HEK293T (cell line): ENCODE measurements around the gene MBL2.

ENCODE experiments used
- CTCF ChIA-PET: fragments of 350-600 bp; formaldehyde crosslinking; extraction: SDS; loops from one replicate; lab custom pipeline; 2021; ENCODE audit warnings: antibody characterized with exemption, inconsistent platforms; lab: Yijun Ruan, JAX
- POLR2A ChIA-PET: fragments of 350-600 bp; formaldehyde crosslinking; extraction: SDS; loops from one replicate; lab custom pipeline; 2020; ENCODE audit warnings: antibody characterized with exemption, inconsistent platforms; lab: Yijun Ruan, JAX
- DNase-seq: peaks from one replicate; pipeline ENCODE4 v3.0.0; 2012; ENCODE audit warnings: mixed read lengths; ENCODE audit errors: extremely low spot score
- ARNT ChIP-seq: fragments of 450-650 bp; IDR thresholded peaks from 2 replicates; pipeline ENCODE4 v1.6.1; 2017; ENCODE audit warnings: mild to moderate bottlenecking
- BHLHE40 ChIP-seq: fragments of 450-650 bp; IDR thresholded peaks from 2 replicates; pipeline ENCODE4 v1.6.1; 2016; ENCODE audit warnings: mild to moderate bottlenecking, moderate library complexity, borderline replicate concordance
- CTBP1 ChIP-seq: fragments of 450-650 bp; IDR thresholded peaks from 2 replicates; pipeline ENCODE4 v1.6.1; 2016; ENCODE audit warnings: borderline replicate concordance
- ELF4 ChIP-seq: fragments of 450-650 bp; IDR thresholded peaks from 2 replicates; pipeline ENCODE4 v1.6.1; 2017; ENCODE audit warnings: antibody characterized with exemption
- FOXA1 ChIP-seq: fragments of 450-650 bp; IDR thresholded peaks from 2 replicates; pipeline ENCODE4 v1.6.1; 2016; ENCODE audit warnings: mild to moderate bottlenecking
- FOXK2 ChIP-seq: fragments of 450-650 bp; IDR thresholded peaks from 2 replicates; pipeline ENCODE4 v1.6.1; 2016; ENCODE audit warnings: mild to moderate bottlenecking
- FOXM1 ChIP-seq: fragments of 450-650 bp; IDR thresholded peaks from 2 replicates; pipeline ENCODE4 v1.6.1; 2017; ENCODE audit warnings: mild to moderate bottlenecking, borderline replicate concordance
- HDGF ChIP-seq: fragments of 450-650 bp; IDR thresholded peaks from 2 replicates; pipeline ENCODE4 v1.6.1; 2017; ENCODE audit warnings: antibody characterized with exemption, borderline replicate concordance
- L3MBTL2 ChIP-seq: fragments of 450-650 bp; conservative IDR thresholded peaks from 2 replicates; pipeline ENCODE4 v1.6.1; 2016; ENCODE audit warnings: mild to moderate bottlenecking
- LEF1 ChIP-seq: fragments of 450-650 bp; IDR thresholded peaks from 2 replicates; pipeline ENCODE4 v1.6.1; 2017; ENCODE audit warnings: mild to moderate bottlenecking, borderline replicate concordance
- NFRKB ChIP-seq: fragments of 450-650 bp; IDR thresholded peaks from 2 replicates; pipeline ENCODE4 v1.6.1; 2016; ENCODE audit warnings: mild to moderate bottlenecking, moderate library complexity
- PKNOX1 ChIP-seq: fragments of 450-650 bp; IDR thresholded peaks from 2 replicates; pipeline ENCODE4 v1.6.1; 2016
- SP1 ChIP-seq: fragments of 450-650 bp; IDR thresholded peaks from 2 replicates; pipeline ENCODE4 v1.6.1; 2017
- SUZ12 ChIP-seq: fragments of 450-650 bp; IDR thresholded peaks from 2 replicates; pipeline ENCODE4 v1.6.1; 2016; ENCODE audit warnings: mild to moderate bottlenecking
- TARDBP ChIP-seq: fragments of 450-650 bp; IDR thresholded peaks from 2 replicates; pipeline ENCODE4 v1.6.1; 2016
- ZNF384 ChIP-seq: fragments of 450-650 bp; IDR thresholded peaks from 2 replicates; pipeline ENCODE4 v1.6.1; 2016

Gene MBL2

GRCh38 chr10:52805414-52806285 is 33.1 kb upstream of the MBL2 start:
- no peak for DNase-seq
- TF ChIP-seq SUZ12 = no peak
- TF ChIP-seq FOXK2 = no peak
- CTCF ChIA-PET = interaction anchor here (0.5 to 1.4 kb wide), 2 partner anchors 12 to 25 kb away, joined by 4 read pairs; no protein-coding TSS in a partner anchor
- POLR2A ChIA-PET = no interaction called here

DNA sequence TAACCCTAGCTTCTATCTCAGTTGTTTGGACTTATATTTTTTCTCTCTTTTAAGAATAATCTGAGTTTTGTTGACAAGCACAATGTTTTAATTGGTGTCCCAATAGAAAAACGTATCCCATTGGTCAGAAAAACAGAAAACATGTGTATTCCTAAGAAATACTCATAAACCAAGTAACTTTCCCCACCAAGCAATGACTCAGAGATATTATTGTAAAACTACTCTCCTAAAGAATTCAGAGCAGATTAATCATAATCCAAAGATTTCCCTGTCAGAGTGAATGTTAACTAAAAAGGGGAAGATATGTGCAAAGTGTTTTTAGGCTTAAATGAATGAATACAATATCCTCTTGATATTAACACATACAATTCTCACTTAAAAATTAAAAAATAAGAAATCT is 29.4 kb upstream of the MBL2 start:
- CTCF ChIA-PET = no interaction called here

GRCh38 chr10:52786098-52786497 is 13.5 kb upstream of the MBL2 start:
- TF ChIP-seq TARDBP (no peak), ARNT (no peak), FOXA1 (no peak), CTBP1 (no peak), BHLHE40 (no peak), NFRKB (no peak), FOXK2 (no peak), SP1 (no peak), HDGF (no peak), FOXM1 (no peak), LEF1 (no peak), SUZ12 (no peak), PKNOX1 (no peak), ELF4 (no peak), L3MBTL2 (no peak), ZNF384 (no peak)
- ChIA-PET CTCF (no interaction called here), POLR2A (no interaction called here)
- DNase-seq = no peak

More for the DNA sequence above, 29.4 kb upstream of the MBL2 start:
- no peak for TF ChIP-seq FOXA1
- TF ChIP-seq ZNF384 = no peak
- TF ChIP-seq TARDBP = no peak
- TF ChIP-seq PKNOX1 = no peak
- TF ChIP-seq NFRKB = no peak
- TF ChIP-seq ELF4 = no peak
- TF ChIP-seq HDGF = no peak
- TF ChIP-seq FOXM1 = no peak
- no peak for TF ChIP-seq BHLHE40
- no peak for TF ChIP-seq ARNT
- TF ChIP-seq SP1 = no peak
- no peak for TF ChIP-seq CTBP1
- POLR2A ChIA-PET = no interaction called here
- no peak for DNase-seq

DNA sequence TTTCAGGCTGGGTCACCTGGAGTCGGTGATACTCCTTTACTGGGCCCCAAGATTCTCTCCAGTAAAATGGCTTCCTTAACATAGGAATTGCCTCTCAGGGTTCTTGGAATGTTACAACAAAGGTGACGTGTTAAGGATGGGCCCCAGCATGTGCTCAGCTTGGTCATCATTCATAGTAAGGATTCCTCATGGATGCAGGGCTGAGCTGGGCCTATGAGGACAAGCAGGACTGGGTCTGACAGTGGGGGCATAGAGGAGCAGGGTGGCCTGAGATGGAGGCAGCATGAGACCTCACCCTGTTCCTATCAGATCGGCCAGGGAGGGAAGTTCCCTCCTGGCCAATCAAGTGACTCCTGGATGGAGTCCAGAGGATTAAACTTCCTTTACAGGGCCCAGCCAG is 12.8 kb upstream of the MBL2 start:
- no peak for DNase-seq
- TF ChIP-seq HDGF (no peak), NFRKB (no peak), ARNT (no peak), LEF1 (no peak), FOXA1 (no peak), BHLHE40 (no peak), TARDBP (no peak), FOXM1 (no peak), SP1 (no peak), PKNOX1 (no peak), L3MBTL2 (no peak)
- ChIA-PET POLR2A (no interaction called here), CTCF (no interaction called here)

DNA sequence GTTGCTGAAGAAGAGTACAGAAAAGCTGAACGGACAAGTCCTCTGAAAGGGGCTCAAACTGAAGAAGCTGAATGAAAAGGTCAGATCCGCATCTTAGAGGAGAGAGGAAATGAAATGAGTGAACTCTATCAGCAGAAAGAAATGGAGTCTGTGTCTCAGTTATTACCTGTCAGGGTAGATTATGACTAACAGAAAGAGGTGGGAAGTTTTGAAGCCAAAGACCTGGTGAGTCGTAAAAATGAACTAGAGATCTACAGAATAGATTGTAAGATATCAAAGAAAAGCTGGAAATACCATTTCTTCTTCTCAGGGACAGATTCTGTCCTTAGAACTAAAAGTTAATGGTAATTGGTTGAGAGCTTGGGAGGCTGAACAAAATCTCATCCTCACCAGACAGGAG is 11.1 kb upstream of the MBL2 start:
- POLR2A ChIA-PET = no interaction called here
- CTCF ChIA-PET = interaction anchor here (1.0 kb wide), 1 partner anchor 12 kb away, joined by 3 read pairs; no protein-coding TSS in a partner anchor
- no peak for DNase-seq
- TF ChIP-seq BHLHE40 = no peak
- no peak for TF ChIP-seq SP1
- no peak for TF ChIP-seq CTBP1
- no peak for TF ChIP-seq FOXK2
- no peak for TF ChIP-seq PKNOX1
- no peak for TF ChIP-seq FOXM1
- no peak for TF ChIP-seq NFRKB
- no peak for TF ChIP-seq ZNF384
- no peak for TF ChIP-seq ELF4

DNA sequence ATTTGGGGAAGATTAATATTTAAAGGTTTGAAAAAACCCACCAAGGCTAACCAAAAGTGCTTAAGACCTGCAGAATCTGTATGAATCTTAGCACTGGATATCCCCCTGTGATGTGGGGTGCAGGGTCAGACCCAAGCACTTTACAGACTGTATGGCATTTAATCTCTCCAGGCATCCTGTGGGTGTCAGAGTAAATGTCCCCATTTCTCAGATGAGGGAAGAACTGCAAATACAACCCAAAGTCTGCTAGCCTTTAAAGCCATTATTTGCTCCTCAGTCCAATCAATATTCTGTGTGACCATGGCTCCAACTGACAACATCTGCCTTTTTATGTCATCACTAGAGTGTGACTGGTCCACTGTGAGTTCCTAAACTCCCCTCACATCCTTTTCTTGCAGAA is 10.0 kb upstream of the MBL2 start:
- no peak for DNase-seq
- ChIA-PET CTCF (interaction anchor here (0.6 to 5.1 kb wide), 3 partner anchors 42 to 727 kb away, joined by 3 to 34 read pairs (median 3); no protein-coding TSS in a partner anchor), POLR2A (no interaction called here)
- TF ChIP-seq PKNOX1 (no peak), CTBP1 (no peak), TARDBP (no peak), FOXA1 (no peak), NFRKB (no peak), LEF1 (no peak), FOXK2 (no peak), SUZ12 (no peak), HDGF (no peak), L3MBTL2 (no peak), BHLHE40 (no peak), FOXM1 (no peak), SP1 (no peak), ELF4 (no peak), ZNF384 (no peak), ARNT (no peak)
